Spleen (tissue), 11 donors: ENCODE measurements around the gene PGLYRP3. TPM values are rescaled to one million over a fixed set of nuclear protein-coding genes. Genes with fewer than 3 reads are reported as not detected.

ENCODE experiments used
- DNase-seq: peaks from one replicate; pipeline ENCODE4 v3.0.0-alpha.2; 2020
- H3K27ac ChIP-seq, 8 donors: fragments of 200-600 bp; sonication (generic) in 7 of 8; 1 replicate in 4 of 8; 2 replicates in 4 of 8; pipeline versions ENCODE4 v1.5.0 to v1.8.0; 2016 to 2021; ENCODE audit warnings: inconsistent platforms in 4 of 8, mild to moderate bottlenecking in 4 of 8, moderate library complexity in 1 of 8
- H3K27me3 ChIP-seq, 7 donors: fragments of 200-600 bp; sonication (generic) in 6 of 7; replicated peaks in 1 of 7; 1 replicate in 4 of 7; 2 replicates in 3 of 7; pipeline versions ENCODE4 v1.5.0 to v1.8.0; 2016 to 2021; ENCODE audit warnings: inconsistent platforms in 3 of 7, mild to moderate bottlenecking in 1 of 7
- H3K36me3 ChIP-seq, 6 donors: fragments of 200-600 bp; sonication (generic) in 5 of 6; 1 replicate in 4 of 6; 2 replicates in 2 of 6; pipeline versions ENCODE4 v1.5.0 to v1.8.0; 2016 to 2021; ENCODE audit warnings: inconsistent platforms in 2 of 6
- H3K4me1 ChIP-seq, 6 donors: fragments of 200-600 bp; sonication (generic) in 5 of 6; 1 replicate in 3 of 6; 2 replicates in 3 of 6; pipeline versions ENCODE4 v1.5.0 to v1.8.0; 2016 to 2021; ENCODE audit warnings: inconsistent platforms in 3 of 6
- H3K4me3 ChIP-seq, 8 donors: fragments of 200-600 bp; sonication (generic) in 7 of 8; 1 replicate in 4 of 8; 2 replicates in 4 of 8; pipeline versions ENCODE4 v1.5.0 to v1.8.0; 2016 to 2021; ENCODE audit warnings: inconsistent platforms in 4 of 8, mild to moderate bottlenecking in 4 of 8, moderate library complexity in 2 of 8
- H3K9me3 ChIP-seq, 8 donors: fragments of 200-600 bp; sonication (generic) in 7 of 8; 1 replicate in 4 of 8; 2 replicates in 4 of 8; pipeline versions ENCODE4 v1.5.0 to v1.8.0; 2016 to 2021; ENCODE audit warnings: inconsistent platforms in 4 of 8
- CTCF ChIP-seq, 11 experiments: fragments of 200-600 bp in 7 of 11; fragments of 450-650 bp in 4 of 11; sonication (generic) in 4 of 11; IDR thresholded peaks in 8 of 11; conservative IDR thresholded peaks in 3 of 11; 1 replicate in 7 of 11; 2 replicates in 4 of 11; pipeline versions ENCODE4 v1.4.0 to v1.8.0; 2016 to 2021; ENCODE audit warnings: antibody characterized with exemption in 11 of 11, inconsistent platforms in 4 of 11, mild to moderate bottlenecking in 1 of 11
- POLR2A ChIP-seq, 3 donors: fragments of 450-650 bp; IDR thresholded peaks; one replicate each; pipeline ENCODE4 v1.5.1; 2017; ENCODE audit warnings: antibody characterized with exemption in 3 of 3, mild to moderate bottlenecking in 1 of 3
- POLR2AphosphoS5 ChIP-seq, 3 donors: sonication (generic); formaldehyde crosslinking; IDR thresholded peaks; one replicate each; pipeline ENCODE4 v1.5.1; 2017; ENCODE audit warnings: antibody characterized with exemption in 3 of 3
- WGBS, 5 donors: extraction: QIAGEN DNeasy Blood & Tissue Kit in 3 of 5; methylation state at CpG; one replicate each; pipeline versions ENCODE4 v1.1.5 to v1.1.7; 2013 to 2018; 5-methylcytosine and 5-hydroxymethylcytosine counted together
- intact Hi-C: fragments of 100-400 bp; cut with DNase I; formaldehyde crosslinking; loops from one replicate; pipeline ENCODE4 v1.15.0; 2023; ENCODE audit warnings: low total_unique reads
- polyA plus RNA-seq, 3 donors: library from polyadenylated mRNA; stranded (reverse); fragments of 200-250 nt; gene quantifications; one replicate each; pipeline ENCODE4 v1.2.1, GENCODE V29; 2013
- total RNA-seq, 7 donors: library from RNA; depleted of rRNA in 3 of 7; stranded (reverse); fragments of >200 nt in 3 of 7; fragmentation: NEBNext Ultra II Directional in 4 of 7; extraction: Animal tissue kit (Norgen Biotek cat#: 25700) in 4 of 7; gene quantifications; one replicate each; pipeline versions ENCODE4 v1.1.0 to v1.2.1, GENCODE V29; 2016 to 2021
- donor health status: healthy with polysubstance abuse.
- donor health status: DM: no; HTN: no; CAD: no; lungs with moderate emphysema.
- donor health status: DM: no; HTN: no; CAD: no.
- donor health status: Bipolar disorder and iron deficiency.
- donor health status: healthy.
- donor health status: DM: no; HTN: no; CAD: no.
- donor health status: DM: yes; HTN: yes; CAD: no.

Gene PGLYRP3
- total and polyA plus RNA-seq, 10 donors, result not detected

GRCh38 chr1:153357853-153358690 is 45.3 kb upstream of the PGLYRP3 start, which contains the start of gene S100A9:
TSS of gene S100A9 (plus strand) at chr1:153357854. CDS start at chr1:153358284, 430 bp downstream.
- H3K4me1 ChIP-seq, result peaks cover 4 to 53% (median 15%) of the 10 kb centered on the region in 6 donors
- H3K9me3 ChIP-seq, result no peaks in the 10 kb centered on the region
- DNase-seq, result peak; percentile 63
- peaks cover 0 to 20% (median 0%) of the 10 kb centered on the region in 7 donors for H3K27me3 ChIP-seq
- H3K27ac ChIP-seq, result peak within 1 kb of the TSS in 7 of 8 donors; percentile 71 to 95 (median 86)
- intact Hi-C loops, result loop anchor here (10.0 kb wide), 1 partner anchor 207 kb away; the partner anchor contains the start of gene S100A2
- TF ChIP-seq CTCF (IDR thresholded peaks at IDR 0.05 in 8 of 11, conservative IDR thresholded peaks at IDR 0.05 in 3 of 11) (peak in 1 of 11 experiments; percentile 3), POLR2A (IDR thresholded peaks at IDR 0.05) (no peak), POLR2AphosphoS5 (IDR thresholded peaks at IDR 0.05) (peak in 1 of 3 donors; percentile 91)
- H3K36me3 ChIP-seq, result peaks cover 0 to 27% (median 0%) of the 10 kb centered on the region in 6 donors
- 46 to 70% (median 57%) methylated on average over 11 of the region's 11 CpGs for WGBS, 5 donors
- peak within 1 kb of the TSS in 7 of 8 donors; percentile 4 to 64 (median 34) for H3K4me3 ChIP-seq

- 21 to 41% (median 32%) methylated on average over 10 of the region's 10 CpGs for whole genome bisulfite sequencing, 5 donors
- TF ChIP-seq CTCF (IDR thresholded peaks at IDR 0.05 in 8 of 11, conservative IDR thresholded peaks at IDR 0.05 in 3 of 11) (peak in 1 of 11 experiments; percentile 10), POLR2A (IDR thresholded peaks at IDR 0.05) (no peak), POLR2AphosphoS5 (IDR thresholded peaks at IDR 0.05) (peak in 2 of 3 donors; percentile 77 to 80)
- peaks cover 0 to 27% (median 0%) of the 10 kb centered on the region in 6 donors for H3K36me3 ChIP-seq
- H3K9me3 ChIP-seq, result no peaks in the 10 kb centered on the region
- H3K27me3 ChIP-seq, result peaks cover 0 to 26% (median 0%) of the 10 kb centered on the region in 7 donors
- intact Hi-C loops, result loop anchor here (10.0 kb wide), 1 partner anchor 208 kb away; the partner anchor contains the start of gene S100A2
- DNase-seq, result peak; percentile 93
- H3K4me3 ChIP-seq, result peak overlapping the region in 5 of 8 donors; percentile 1 to 64 (median 50)
- H3K4me1 ChIP-seq, result peaks cover 4 to 58% (median 14%) of the 10 kb centered on the region in 6 donors
- H3K27ac ChIP-seq, result peak overlapping the region in 7 of 8 donors; percentile 71 to 95 (median 86)
Measured at GRCh38 chr1:153357076-153357852, 44.5 kb upstream of the PGLYRP3 start.

GRCh38 chr1:153356392-153357075 is 43.8 kb upstream of the PGLYRP3 start:
- peaks cover 0 to 33% (median 0%) of the 10 kb centered on the region in 7 donors for H3K27me3 ChIP-seq
- TF ChIP-seq POLR2A (IDR thresholded peaks at IDR 0.05) (no peak), CTCF (IDR thresholded peaks at IDR 0.05 in 8 of 11, conservative IDR thresholded peaks at IDR 0.05 in 3 of 11) (no peak), POLR2AphosphoS5 (IDR thresholded peaks at IDR 0.05) (no peak)
- H3K27ac ChIP-seq, result peak overlapping the region in 7 of 8 donors; percentile 71 to 95 (median 86)
- H3K9me3 ChIP-seq, result no peaks in the 10 kb centered on the region
- peaks cover 4 to 58% (median 13%) of the 10 kb centered on the region in 6 donors for H3K4me1 ChIP-seq
- H3K4me3 ChIP-seq, result peak overlapping the region in 2 of 8 donors; percentile 53 to 64
- H3K36me3 ChIP-seq, result peaks cover 0 to 27% (median 0%) of the 10 kb centered on the region in 6 donors
- WGBS, 5 donors, result 77 to 88% (median 82%) methylated on average over 8 of the region's 8 CpGs
- intact Hi-C loops, result loop anchor here (10.0 kb wide), 1 partner anchor 208 kb away; the partner anchor contains the start of gene S100A2
- DNase-seq, result peak; percentile 78
